IMR-90 (cell line): ENCODE data around the gene RELCH. TPM values are rescaled to one million over a fixed set of nuclear protein-coding genes. Genes with fewer than 3 reads are reported as not detected.

Experiments
- ATAC-seq: fragments of 200-7000 bp; cut with Tn5 transposase; 2 replicates; pipeline ENCODE4 v1.9.1; 2020; ENCODE audit warnings: low read depth, mild to moderate bottlenecking, moderate library complexity
- BruUV-seq: library from RNA; stranded (reverse); fragments of 400-500 nt; replicated peaks from 2 replicates; lab custom pipeline; 2021; lab: Mats Ljungman, UMichigan
- CTCF ChIA-PET: fragments of 300-600 bp; formaldehyde crosslinking; extraction: SDS; loops from one replicate; lab custom pipeline; 2021; ENCODE audit warnings: antibody characterized with exemption; lab: Yijun Ruan, JAX
- POLR2A ChIA-PET: fragments of 300-600 bp; sonication (Branson Sonifier 250); formaldehyde crosslinking; loops from one replicate; lab custom pipeline; 2022; ENCODE audit warnings: antibody characterized with exemption; ENCODE audit not compliant: unreplicated experiment; lab: Charles Lee
- DNase-seq: peaks from one replicate; pipeline ENCODE4 v3.0.0; 2013
- H2AFZ ChIP-seq: replicated peaks from 2 replicates; pipeline ENCODE3; 2013; ENCODE audit warnings: low read length, mild to moderate bottlenecking; ENCODE audit not compliant: poor library complexity
- H2AK5ac ChIP-seq: 2 replicates; pipeline ENCODE4 v1.6.1; 2013; ENCODE audit warnings: low read depth, low read length, inconsistent platforms
- H2AK9ac ChIP-seq: replicated peaks from 2 replicates; pipeline ENCODE3; 2013; ENCODE audit warnings: mild to moderate bottlenecking, low read depth, low read length, moderate library complexity; ENCODE audit not compliant: poor library complexity
- H2BK120ac ChIP-seq: 2 replicates; pipeline ENCODE4 v1.6.1; 2013; ENCODE audit warnings: low read depth, low read length, inconsistent platforms
- H2BK15ac ChIP-seq: 3 replicates; pipeline ENCODE4 v1.6.1; 2013; ENCODE audit warnings: low read depth, low read length, inconsistent platforms
- H2BK20ac ChIP-seq: 2 replicates; pipeline ENCODE4 v1.6.1; 2013; ENCODE audit warnings: low read depth, mild to moderate bottlenecking, inconsistent platforms, low read length, moderate library complexity
- H2BK5ac ChIP-seq: 2 replicates; pipeline ENCODE4 v1.6.1; 2013; ENCODE audit warnings: mild to moderate bottlenecking, low read depth, low read length, inconsistent platforms; ENCODE audit not compliant: poor library complexity, severe bottlenecking
- H3K14ac ChIP-seq: replicated peaks from 2 replicates; pipeline ENCODE4 v1.6.1; 2013; ENCODE audit warnings: low read depth, low read length, inconsistent platforms
- H3K18ac ChIP-seq: 2 replicates; pipeline ENCODE4 v1.6.1; 2013; ENCODE audit warnings: low read depth, low read length, control low read depth
- H3K23ac ChIP-seq: 2 replicates; pipeline ENCODE4 v1.6.1; 2013; ENCODE audit warnings: low read depth, low read length, inconsistent platforms
- H3K27ac ChIP-seq: 2 replicates; pipeline ENCODE4 v1.5.1; 2013; ENCODE audit warnings: mild to moderate bottlenecking, control low read depth, low read length; ENCODE audit not compliant: insufficient read depth
- H3K27me3 ChIP-seq: 2 replicates; pipeline ENCODE4 v1.6.1; 2013; ENCODE audit warnings: low read length; ENCODE audit not compliant: control insufficient read depth, insufficient read depth
- H3K36me3 ChIP-seq: 2 replicates; pipeline ENCODE4 v1.6.1; 2013; ENCODE audit warnings: low read length, mixed read lengths; ENCODE audit not compliant: control insufficient read depth, insufficient read depth
- H3K4ac ChIP-seq: 2 replicates; pipeline ENCODE4 v1.6.1; 2013; ENCODE audit warnings: low read depth, low read length, inconsistent platforms
- H3K4me1 ChIP-seq: 2 replicates; pipeline ENCODE4 v1.6.1; 2013; ENCODE audit warnings: low read length, mixed read lengths; ENCODE audit not compliant: control insufficient read depth, insufficient read depth
- H3K4me2 ChIP-seq: 2 replicates; pipeline ENCODE4 v1.6.1; 2013; ENCODE audit warnings: low read depth, mild to moderate bottlenecking, control low read depth, low read length, moderate library complexity
- H3K4me3 ChIP-seq: 2 replicates; pipeline ENCODE4 v1.5.1; 2013; ENCODE audit warnings: low read depth, mild to moderate bottlenecking, control low read depth, low read length, moderate library complexity; ENCODE audit not compliant: insufficient read depth
- H3K56ac ChIP-seq: 2 replicates; pipeline ENCODE4 v1.6.1; 2013; ENCODE audit warnings: low read length, inconsistent platforms; ENCODE audit not compliant: insufficient read depth; ENCODE audit errors: extremely low read depth
- H3K79me1 ChIP-seq, 2 experiments: 2 replicates each; pipeline ENCODE4 v1.6.1; 2013; ENCODE audit warnings: low read length in 2 of 2, inconsistent platforms in 1 of 2, low read depth in 1 of 2
- H3K9ac ChIP-seq: 2 replicates; pipeline ENCODE4 v1.6.1; 2013; ENCODE audit warnings: low read depth, low read length, control low read depth
- H3K9me1 ChIP-seq: 2 replicates; pipeline ENCODE4 v1.6.1; 2013; ENCODE audit warnings: low read length, inconsistent platforms; ENCODE audit not compliant: insufficient read depth
- H3K9me3 ChIP-seq: 2 replicates; pipeline ENCODE4 v1.6.1; 2013; ENCODE audit warnings: low read length; ENCODE audit not compliant: control insufficient read depth, insufficient read depth
- H4K20me1 ChIP-seq: 2 replicates; pipeline ENCODE4 v1.6.1; 2013; ENCODE audit warnings: low read length, inconsistent platforms; ENCODE audit not compliant: insufficient read depth
- H4K5ac ChIP-seq: 2 replicates; pipeline ENCODE4 v1.6.1; 2013; ENCODE audit warnings: mild to moderate bottlenecking, low read depth, low read length, control low read depth
- H4K8ac ChIP-seq, 2 experiments: 2 replicates each; pipeline ENCODE4 v1.6.1; 2013; ENCODE audit warnings: low read depth in 2 of 2, low read length in 2 of 2, control low read depth in 1 of 2, inconsistent platforms in 1 of 2
- H4K91ac ChIP-seq: 2 replicates; pipeline ENCODE4 v1.6.1; 2013; ENCODE audit warnings: low read depth, low read length, inconsistent platforms; ENCODE audit not compliant: insufficient read depth
- CEBPB ChIP-seq: IDR thresholded peaks from 2 replicates; pipeline ENCODE4 v1.6.1; 2012; ENCODE audit warnings: low read depth, low read length, improper control_type of control experiment
- CHD1 ChIP-seq: IDR thresholded peaks from 2 replicates; pipeline ENCODE4 v1.6.1; 2012; ENCODE audit warnings: low read depth, low read length, improper control_type of control experiment
- MAFK ChIP-seq: IDR thresholded peaks from 2 replicates; pipeline ENCODE4 v1.6.1; 2012; ENCODE audit warnings: low read depth, low read length, improper control_type of control experiment
- NFE2L2 ChIP-seq: fragments of 150-350 bp; IDR thresholded peaks from 2 replicates; pipeline ENCODE4 v1.6.1; 2016; ENCODE audit warnings: low read depth, mild to moderate bottlenecking, low read length
- POLR2A ChIP-seq: IDR thresholded peaks from 2 replicates; pipeline ENCODE4 v1.6.1; 2012; ENCODE audit warnings: mild to moderate bottlenecking, low read depth, low read length
- RFX5 ChIP-seq: IDR thresholded peaks from 2 replicates; pipeline ENCODE4 v1.8.0; 2012; ENCODE audit warnings: low read depth, mild to moderate bottlenecking, low read length, moderate library complexity
- SMC3 ChIP-seq: fragments of 150-350 bp; IDR thresholded peaks from 2 replicates; pipeline ENCODE4 v1.6.1; 2016; ENCODE audit warnings: low read depth, mild to moderate bottlenecking, antibody characterized with exemption, low read length, moderate library complexity
- WGBS, 2 experiments: methylation state at CpG; one replicate each; pipeline versions ENCODE4 v1.1.5 to v1.1.7; 2013; ENCODE audit warnings: missing lambda C conversion rate in 2 of 2; ENCODE audit not compliant: insufficient read length in 1 of 2; ENCODE audit errors: extremely low coverage in 2 of 2; 5-methylcytosine and 5-hydroxymethylcytosine counted together
- dilution Hi-C: fragments of 300-500 bp; cut with HindIII; formaldehyde crosslinking; loops from one replicate; pipeline ENCODE4 v1.14.3; 2018; ENCODE audit warnings: low sequenced_read_pairs; ENCODE audit not compliant: unreplicated experiment
- in situ Hi-C: fragments of 300-500 bp; cut with MboI; formaldehyde crosslinking; loops from 3 replicates; pipeline ENCODE4 v1.14.3; 2019; ENCODE audit warnings: low sequenced_read_pairs, inconsistent platforms, mixed read lengths
- intact Hi-C: fragments of 100-400 bp; cut with micrococcal nuclease; formaldehyde crosslinking; loops from 2 replicates; pipeline ENCODE4 v1.10.0; 2022
- polyA plus RNA-seq, 3 experiments: library from polyadenylated mRNA; depleted of rRNA; stranded (reverse); fragments of >200 nt; gene quantifications; 2 replicates each; pipeline ENCODE4 v1.2.3, GENCODE V29; 2012; ENCODE audit warnings: low replicate concordance in 1 of 3
- total RNA-seq: library from RNA; depleted of rRNA; stranded (reverse); fragments of >200 nt; gene quantifications from 2 replicates; pipeline ENCODE4 v1.2.3, GENCODE V29; 2012

RELCH gene
- total and polyA plus RNA-seq, 2 of the 4 experiments (the other 2 are of a cell fraction), result 14.4 to 52.5 TPM

DNA sequence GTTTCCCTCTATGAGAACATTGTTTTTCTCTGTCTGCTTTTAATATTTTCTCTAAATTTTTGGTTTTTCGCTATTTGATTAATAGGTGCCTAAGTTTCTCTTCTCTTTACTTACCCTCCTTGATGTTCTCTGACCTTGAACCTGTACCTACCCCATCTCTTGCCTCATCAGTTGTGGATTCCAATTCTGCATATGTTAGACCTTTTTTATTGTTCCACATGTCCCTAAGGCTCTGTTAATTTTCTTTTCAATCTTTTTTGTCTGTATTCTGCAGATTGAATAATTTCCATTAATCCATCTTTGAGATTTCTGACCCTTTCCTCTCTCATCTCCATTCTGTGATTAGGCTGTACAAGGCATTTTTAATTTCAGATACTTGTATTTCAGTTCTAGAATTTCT is 23.1 kb downstream of the RELCH start:
- Histone ChIP-seq H4K91ac (no peak overlapping the region), H3K36me3 (peaks cover 9% of the 10 kb centered on the region), H2BK5ac (no peak overlapping the region), H3K27ac (no peak overlapping the region), H2AK5ac (no peak overlapping the region), H3K4me3 (no peak overlapping the region), H3K4me2 (no peak overlapping the region), H3K23ac (no peak overlapping the region), H2AFZ (no peak overlapping the region), H3K4ac (no peak overlapping the region), H4K20me1 (peaks cover 11% of the 10 kb centered on the region; the same call in 1 of the 2 replicates), H4K8ac (no peak overlapping the region), H3K27me3 (no peaks in the 10 kb centered on the region), H3K79me1 (peaks cover 22 to 44% of the 10 kb centered on the region in 2 experiments; a peak in 3 of 4 replicates), H3K4me1 (no peaks in the 10 kb centered on the region), H3K9me1 (0 out of 2 replicates have a peak, but pooled peaks cover 5% of the 10 kb centered on the region), H3K18ac (no peak overlapping the region), H2AK9ac (no peak overlapping the region), H3K14ac (no peak overlapping the region), H2BK20ac (no peak overlapping the region), H2BK120ac (no peak overlapping the region), H4K5ac (no peak overlapping the region), H2BK15ac (no peak overlapping the region), H3K9me3 (no peaks in the 10 kb centered on the region), H3K56ac (no peak overlapping the region), H3K9ac (no peak overlapping the region)
- no TSS peak for BruUV-seq
- in situ Hi-C loops, result no loop called here
- ATAC-seq (no peak; the same call in 1 of the 2 replicates), DNase-seq (no peak)
- TF ChIP-seq MAFK (no peak), NFE2L2 (no peak), POLR2A (no peak), CHD1 (no peak), SMC3 (no peak), CEBPB (no peak), RFX5 (no peak)
- ChIA-PET POLR2A (no interaction called here), CTCF (interaction anchor here (0.8 kb wide), 1 partner anchor 10 kb away, joined by 9 read pairs; no protein-coding TSS in a partner anchor)
- intact Hi-C loops, result no loop called here
- no CpG with 5 or more reads among the region's 1 CpG for WGBS, 2 experiments
- dilution Hi-C loops, result no loop called here
